Measurements from ENCODE around the gene CRTC1. TPM values are rescaled to one million over a fixed set of nuclear protein-coding genes. Genes with fewer than 3 reads are reported as not detected.
A peak's percentile ranks its signal among the peaks of the same experiment; 100 is the strongest.
"Not testable (repeated sequence)": the region's sequence is repeated elsewhere in the genome, so short reads cannot be mapped to it uniquely, and the experiment has no call there.

Gene CRTC1
- total RNA-seq, 2 donors from 2014 or later: 7.1 to 7.3 TPM

GRCh38 chr19:18668252-18668631, 15.2 kb upstream of the CRTC1 start:
- H3K27ac Mint-ChIP-seq: no peak overlapping the region
- no peaks in the 10 kb centered on the region for H3K27me3 Mint-ChIP-seq (ENCODE audit: low read depth)
- peaks cover 11% of the 10 kb centered on the region for H3K4me1 Mint-ChIP-seq (ENCODE audit: low read depth)
- no peak overlapping the region for H3K4me3 Mint-ChIP-seq
- DNase-seq (no peak), ATAC-seq (replicated peaks in 1 of 2) (no peak)
- H3K36me3 Mint-ChIP-seq (ENCODE audit: insufficient read depth in 2 of 2): no peaks in the 10 kb centered on the region
- no peaks in the 10 kb centered on the region for H3K9me3 Mint-ChIP-seq

GRCh38 chr19:18668744-18669523, 14.5 kb upstream of the CRTC1 start:
- H3K36me3 Mint-ChIP-seq (ENCODE audit: insufficient read depth in 2 of 2): no peaks in the 10 kb centered on the region
- no peak overlapping the region for H3K4me3 Mint-ChIP-seq
- ATAC-seq (replicated peaks in 1 of 2) (no peak), DNase-seq (no peak)
- H3K9me3 Mint-ChIP-seq: no peaks in the 10 kb centered on the region
- peaks cover 4% of the 10 kb centered on the region for H3K4me1 Mint-ChIP-seq (ENCODE audit: low read depth)
- H3K27me3 Mint-ChIP-seq (ENCODE audit: low read depth): no peaks in the 10 kb centered on the region
- H3K27ac Mint-ChIP-seq: no peak overlapping the region

GRCh38 chr19:18669524-18669817, 14.0 kb upstream of the CRTC1 start:
- Mint-ChIP-seq H3K4me3 (no peak overlapping the region), H3K27ac (no peak overlapping the region), H3K9me3 (no peaks in the 10 kb centered on the region), H3K4me1 (ENCODE audit: low read depth) (no peaks in the 10 kb centered on the region), H3K36me3 (ENCODE audit: insufficient read depth in 2 of 2) (no peaks in the 10 kb centered on the region), H3K27me3 (ENCODE audit: low read depth) (no peaks in the 10 kb centered on the region)
- ATAC-seq (replicated peaks in 1 of 2): no peak
- no peak for DNase-seq

GRCh38 chr19:18669883-18670282, 13.6 kb upstream of the CRTC1 start:
- DNase-seq (no peak), ATAC-seq (replicated peaks in 1 of 2) (no peak)
- Mint-ChIP-seq H3K4me3 (no peak overlapping the region), H3K4me1 (ENCODE audit: low read depth) (no peaks in the 10 kb centered on the region), H3K27ac (no peak overlapping the region), H3K36me3 (ENCODE audit: insufficient read depth in 2 of 2) (no peaks in the 10 kb centered on the region), H3K9me3 (no peaks in the 10 kb centered on the region), H3K27me3 (ENCODE audit: low read depth) (no peaks in the 10 kb centered on the region)

- Mint-ChIP-seq H3K27ac (no peak overlapping the region), H3K9me3 (no peaks in the 10 kb centered on the region), H3K27me3 (ENCODE audit: low read depth) (no peaks in the 10 kb centered on the region), H3K4me3 (no peak overlapping the region), H3K4me1 (ENCODE audit: low read depth) (no peaks in the 10 kb centered on the region), H3K36me3 (ENCODE audit: insufficient read depth in 2 of 2) (no peaks in the 10 kb centered on the region)
- no peak for ATAC-seq (replicated peaks in 1 of 2)
- DNase-seq: no peak
Observed at GRCh38 chr19:18670312-18670711, 13.2 kb upstream of the CRTC1 start.

- no peaks in the 10 kb centered on the region for H3K27me3 Mint-ChIP-seq (ENCODE audit: low read depth)
- H3K27ac Mint-ChIP-seq: no peak overlapping the region
- no peak for DNase-seq
- no peaks in the 10 kb centered on the region for H3K4me1 Mint-ChIP-seq (ENCODE audit: low read depth)
- H3K4me3 Mint-ChIP-seq: no peak overlapping the region
- H3K9me3 Mint-ChIP-seq: no peaks in the 10 kb centered on the region
- H3K36me3 Mint-ChIP-seq (ENCODE audit: insufficient read depth in 2 of 2): no peaks in the 10 kb centered on the region
- no peak for ATAC-seq (replicated peaks in 1 of 2)
Observed at GRCh38 chr19:18671303-18672043, 12.0 kb upstream of the CRTC1 start.

- Mint-ChIP-seq H3K4me3 (no peak overlapping the region), H3K27me3 (ENCODE audit: low read depth) (no peaks in the 10 kb centered on the region), H3K36me3 (ENCODE audit: insufficient read depth in 2 of 2) (no peaks in the 10 kb centered on the region), H3K9me3 (no peaks in the 10 kb centered on the region), H3K27ac (no peak overlapping the region), H3K4me1 (ENCODE audit: low read depth) (no peaks in the 10 kb centered on the region)
- DNase-seq: no peak
- ATAC-seq (replicated peaks in 1 of 2): no peak
Observed at GRCh38 chr19:18672044-18672451, 11.4 kb upstream of the CRTC1 start.

- no peaks in the 10 kb centered on the region for H3K27me3 Mint-ChIP-seq (ENCODE audit: low read depth)
- no peaks in the 10 kb centered on the region for H3K36me3 Mint-ChIP-seq (ENCODE audit: insufficient read depth in 2 of 2)
- DNase-seq (no peak), ATAC-seq (replicated peaks in 1 of 2) (no peak)
- H3K4me1 Mint-ChIP-seq (ENCODE audit: low read depth): no peaks in the 10 kb centered on the region
- no peaks in the 10 kb centered on the region for H3K9me3 Mint-ChIP-seq
- no peak overlapping the region for H3K27ac Mint-ChIP-seq
- no peak overlapping the region for H3K4me3 Mint-ChIP-seq
Observed at GRCh38 chr19:18672606-18673337, 10.7 kb upstream of the CRTC1 start.

- ATAC-seq (replicated peaks in 1 of 2): no peak
- H3K27me3 Mint-ChIP-seq (ENCODE audit: low read depth): no peaks in the 10 kb centered on the region
- no peak overlapping the region for H3K4me3 Mint-ChIP-seq
Observed at GRCh38 chr19:18674616-18675015, 8.9 kb upstream of the CRTC1 start.

GRCh38 chr19:18675779-18676178, 7.7 kb upstream of the CRTC1 start:
- Mint-ChIP-seq H3K36me3 (ENCODE audit: insufficient read depth in 2 of 2) (no peaks in the 10 kb centered on the region), H3K4me1 (ENCODE audit: low read depth) (no peaks in the 10 kb centered on the region), H3K4me3 (no peak overlapping the region), H3K27me3 (ENCODE audit: low read depth) (no peaks in the 10 kb centered on the region), H3K9me3 (no peaks in the 10 kb centered on the region), H3K27ac (no peak overlapping the region)
- ATAC-seq (replicated peaks in 1 of 2) (no peak), DNase-seq (peak; percentile 31 to 40)

More at GRCh38 chr19:18674616-18675015, 8.9 kb upstream of the CRTC1 start:
- no peak for DNase-seq
- no peaks in the 10 kb centered on the region for H3K36me3 Mint-ChIP-seq (ENCODE audit: insufficient read depth in 2 of 2)
- no peaks in the 10 kb centered on the region for H3K4me1 Mint-ChIP-seq (ENCODE audit: low read depth)
- no peaks in the 10 kb centered on the region for H3K9me3 Mint-ChIP-seq
- no peak overlapping the region for H3K27ac Mint-ChIP-seq

- Mint-ChIP-seq H3K27ac (no peak overlapping the region), H3K4me3 (no peak overlapping the region), H3K4me1 (ENCODE audit: low read depth) (no peaks in the 10 kb centered on the region), H3K36me3 (ENCODE audit: insufficient read depth in 2 of 2) (no peaks in the 10 kb centered on the region), H3K9me3 (no peaks in the 10 kb centered on the region), H3K27me3 (ENCODE audit: low read depth) (no peaks in the 10 kb centered on the region)
- ATAC-seq (replicated peaks in 1 of 2): no peak
- DNase-seq: no peak
Observed at GRCh38 chr19:18676692-18677091, 6.8 kb upstream of the CRTC1 start.

GRCh38 chr19:18677156-18677555, 6.3 kb upstream of the CRTC1 start:
- ATAC-seq (replicated peaks in 1 of 2) (no peak), DNase-seq (no peak)
- no peaks in the 10 kb centered on the region for H3K27me3 Mint-ChIP-seq (ENCODE audit: low read depth)
- no peak overlapping the region for H3K27ac Mint-ChIP-seq
- no peaks in the 10 kb centered on the region for H3K36me3 Mint-ChIP-seq (ENCODE audit: insufficient read depth in 2 of 2)
- peaks cover under 1% of the 10 kb centered on the region for H3K4me1 Mint-ChIP-seq (ENCODE audit: low read depth)
- H3K4me3 Mint-ChIP-seq: no peak overlapping the region
- H3K9me3 Mint-ChIP-seq: no peaks in the 10 kb centered on the region

- not testable (repeated sequence) for H3K36me3 Mint-ChIP-seq (ENCODE audit: insufficient read depth in 2 of 2); ATAC-seq (replicated peaks in 1 of 2); H3K9me3 Mint-ChIP-seq; H3K4me3 Mint-ChIP-seq; H3K27ac Mint-ChIP-seq; DNase-seq; H3K27me3 Mint-ChIP-seq (ENCODE audit: low read depth)
- peaks cover 15% of the 10 kb centered on the region for H3K4me1 Mint-ChIP-seq (ENCODE audit: low read depth)
Observed at GRCh38 chr19:18680148-18680547, 3.3 kb upstream of the CRTC1 start.
